ENCODE measurements around the gene NDRG3. TPM values are rescaled to one million over a fixed set of nuclear protein-coding genes. Genes with fewer than 3 reads are reported as not detected.

NDRG3 gene
- total and polyA plus RNA-seq, 10 of the 15 experiments (the other 5 are each of a cell fraction or from before 2014, with no cell fraction given), result 11.2 to 29.7 (median 14.9) TPM

- TF ChIP-seq, protein P1, sequence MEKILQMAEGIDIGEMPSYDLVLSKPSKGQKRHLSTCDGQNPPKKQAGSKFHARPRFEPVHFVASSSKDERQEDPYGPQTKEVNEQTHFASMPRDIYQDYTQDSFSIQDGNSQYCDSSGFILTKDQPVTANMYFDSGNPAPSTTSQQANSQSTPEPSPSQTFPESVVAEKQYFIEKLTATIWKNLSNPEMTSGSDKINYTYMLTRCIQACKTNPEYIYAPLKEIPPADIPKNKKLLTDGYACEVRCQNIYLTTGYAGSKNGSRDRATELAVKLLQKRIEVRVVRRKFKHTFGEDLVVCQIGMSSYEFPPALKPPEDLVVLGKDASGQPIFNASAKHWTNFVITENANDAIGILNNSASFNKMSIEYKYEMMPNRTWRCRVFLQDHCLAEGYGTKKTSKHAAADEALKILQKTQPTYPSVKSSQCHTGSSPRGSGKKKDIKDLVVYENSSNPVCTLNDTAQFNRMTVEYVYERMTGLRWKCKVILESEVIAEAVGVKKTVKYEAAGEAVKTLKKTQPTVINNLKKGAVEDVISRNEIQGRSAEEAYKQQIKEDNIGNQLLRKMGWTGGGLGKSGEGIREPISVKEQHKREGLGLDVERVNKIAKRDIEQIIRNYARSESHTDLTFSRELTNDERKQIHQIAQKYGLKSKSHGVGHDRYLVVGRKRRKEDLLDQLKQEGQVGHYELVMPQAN (conservative IDR thresholded peaks at IDR 0.05), result peak; percentile 87
- TF ChIP-seq ZNF274 (IDR thresholded peaks at IDR 0.05; ENCODE audit: insufficient read depth, insufficient read length), result no peak
- no peak for TF ChIP-seq MYB (IDR thresholded peaks at IDR 0.05; ENCODE audit: borderline replicate concordance, low read depth, low read length)
- TF ChIP-seq, protein P2, sequence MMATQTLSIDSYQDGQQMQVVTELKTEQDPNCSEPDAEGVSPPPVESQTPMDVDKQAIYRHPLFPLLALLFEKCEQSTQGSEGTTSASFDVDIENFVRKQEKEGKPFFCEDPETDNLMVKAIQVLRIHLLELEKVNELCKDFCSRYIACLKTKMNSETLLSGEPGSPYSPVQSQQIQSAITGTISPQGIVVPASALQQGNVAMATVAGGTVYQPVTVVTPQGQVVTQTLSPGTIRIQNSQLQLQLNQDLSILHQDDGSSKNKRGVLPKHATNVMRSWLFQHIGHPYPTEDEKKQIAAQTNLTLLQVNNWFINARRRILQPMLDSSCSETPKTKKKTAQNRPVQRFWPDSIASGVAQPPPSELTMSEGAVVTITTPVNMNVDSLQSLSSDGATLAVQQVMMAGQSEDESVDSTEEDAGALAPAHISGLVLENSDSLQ (IDR thresholded peaks at IDR 0.05), result peak; percentile 82
- TF ChIP-seq, protein P3, sequence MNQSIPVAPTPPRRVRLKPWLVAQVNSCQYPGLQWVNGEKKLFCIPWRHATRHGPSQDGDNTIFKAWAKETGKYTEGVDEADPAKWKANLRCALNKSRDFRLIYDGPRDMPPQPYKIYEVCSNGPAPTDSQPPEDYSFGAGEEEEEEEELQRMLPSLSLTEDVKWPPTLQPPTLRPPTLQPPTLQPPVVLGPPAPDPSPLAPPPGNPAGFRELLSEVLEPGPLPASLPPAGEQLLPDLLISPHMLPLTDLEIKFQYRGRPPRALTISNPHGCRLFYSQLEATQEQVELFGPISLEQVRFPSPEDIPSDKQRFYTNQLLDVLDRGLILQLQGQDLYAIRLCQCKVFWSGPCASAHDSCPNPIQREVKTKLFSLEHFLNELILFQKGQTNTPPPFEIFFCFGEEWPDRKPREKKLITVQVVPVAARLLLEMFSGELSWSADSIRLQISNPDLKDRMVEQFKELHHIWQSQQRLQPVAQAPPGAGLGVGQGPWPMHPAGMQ (IDR thresholded peaks at IDR 0.05; ENCODE audit: borderline replicate concordance), result no peak
- peak; percentile 80 for TF ChIP-seq LARP7 (IDR thresholded peaks at IDR 0.05)
- TF ChIP-seq KDM1A (IDR thresholded peaks at IDR 0.05; ENCODE audit: borderline replicate concordance), result no peak
- TF ChIP-seq CBX5 (IDR thresholded peaks at IDR 0.05; ENCODE audit: low read depth), result no peak
- TF ChIP-seq, protein P4, sequence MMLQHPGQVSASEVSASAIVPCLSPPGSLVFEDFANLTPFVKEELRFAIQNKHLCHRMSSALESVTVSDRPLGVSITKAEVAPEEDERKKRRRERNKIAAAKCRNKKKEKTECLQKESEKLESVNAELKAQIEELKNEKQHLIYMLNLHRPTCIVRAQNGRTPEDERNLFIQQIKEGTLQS (IDR thresholded peaks at IDR 0.05; ENCODE audit: borderline replicate concordance, extremely low read depth, low read depth, low read length), result no peak
- peak; percentile 51; the same call in 1 of the 2 replicates for TF ChIP-seq FOXK2 (IDR thresholded peaks at IDR 0.05)
- TF ChIP-seq JUNB (IDR thresholded peaks at IDR 0.05), result no peak
- no peak for TF ChIP-seq MEF2A (IDR thresholded peaks at IDR 0.05; ENCODE audit: insufficient read depth, low read depth, low read length)
- TF ChIP-seq, protein P5, sequence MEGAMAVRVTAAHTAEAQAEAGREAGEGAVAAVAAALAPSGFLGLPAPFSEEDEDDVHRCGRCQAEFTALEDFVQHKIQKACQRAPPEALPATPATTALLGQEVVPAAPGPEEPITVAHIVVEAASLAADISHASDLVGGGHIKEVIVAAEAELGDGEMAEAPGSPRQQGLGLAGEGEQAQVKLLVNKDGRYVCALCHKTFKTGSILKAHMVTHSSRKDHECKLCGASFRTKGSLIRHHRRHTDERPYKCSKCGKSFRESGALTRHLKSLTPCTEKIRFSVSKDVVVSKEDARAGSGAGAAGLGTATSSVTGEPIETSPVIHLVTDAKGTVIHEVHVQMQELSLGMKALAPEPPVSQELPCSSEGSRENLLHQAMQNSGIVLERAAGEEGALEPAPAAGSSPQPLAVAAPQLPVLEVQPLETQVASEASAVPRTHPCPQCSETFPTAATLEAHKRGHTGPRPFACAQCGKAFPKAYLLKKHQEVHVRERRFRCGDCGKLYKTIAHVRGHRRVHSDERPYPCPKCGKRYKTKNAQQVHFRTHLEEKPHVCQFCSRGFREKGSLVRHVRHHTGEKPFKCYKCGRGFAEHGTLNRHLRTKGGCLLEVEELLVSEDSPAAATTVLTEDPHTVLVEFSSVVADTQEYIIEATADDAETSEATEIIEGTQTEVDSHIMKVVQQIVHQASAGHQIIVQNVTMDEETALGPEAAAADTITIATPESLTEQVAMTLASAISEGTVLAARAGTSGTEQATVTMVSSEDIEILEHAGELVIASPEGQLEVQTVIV (IDR thresholded peaks at IDR 0.05; ENCODE audit: borderline replicate concordance, partially characterized antibody), result no peak
- peak; percentile 80; the same call in 1 of the 2 replicates for TF ChIP-seq ESRRA (IDR thresholded peaks at IDR 0.05; ENCODE audit: low read length)
- TF ChIP-seq NR2F1 (conservative IDR thresholded peaks at IDR 0.05), result peak; percentile 70
- TF ChIP-seq E2F8 (IDR thresholded peaks at IDR 0.05; ENCODE audit: low read depth, partially characterized antibody), result no peak
- TF ChIP-seq SMAD5 (IDR thresholded peaks at IDR 0.05; ENCODE audit: low read depth), result peak; percentile 71
- 0 out of 2 replicates have a peak, but pooled peaks have one; percentile 88 for TF ChIP-seq GATAD2B (conservative IDR thresholded peaks at IDR 0.05; ENCODE audit: low read depth)
- TF ChIP-seq CHD2 (IDR thresholded peaks at IDR 0.05; ENCODE audit: borderline replicate concordance, low read depth, low read length), result peak; percentile 52
Observed at GRCh38 chr20:36605399-36606157, 140.3 kb downstream of the NDRG3 start, which contains the start of gene RAB5IF (continued).
